Activated naive CD4-positive, alpha-beta T cell treated with anti-CD3 and anti-CD28 coated beads, Interleukin-2, amount 50 U/mL, for 16 hours (primary cell): ENCODE measurements around the gene APOBEC2.

Experiments
- DNase-seq: peaks from one replicate; pipeline ENCODE4 v3.0.0-alpha.2; 2020

Gene APOBEC2

GRCh38 chr6:41063884-41064285 lies 10.9 kb downstream of the APOBEC2 start:
- DNase-seq, result no peak

GRCh38 chr6:41064841-41065240 lies 11.8 kb downstream of the APOBEC2 start:
- no peak for DNase-seq

- DNase-seq, result no peak
These were observed 12.6 kb downstream of the APOBEC2 start for GRCh38 chr6:41065550-41066026.

DNA sequence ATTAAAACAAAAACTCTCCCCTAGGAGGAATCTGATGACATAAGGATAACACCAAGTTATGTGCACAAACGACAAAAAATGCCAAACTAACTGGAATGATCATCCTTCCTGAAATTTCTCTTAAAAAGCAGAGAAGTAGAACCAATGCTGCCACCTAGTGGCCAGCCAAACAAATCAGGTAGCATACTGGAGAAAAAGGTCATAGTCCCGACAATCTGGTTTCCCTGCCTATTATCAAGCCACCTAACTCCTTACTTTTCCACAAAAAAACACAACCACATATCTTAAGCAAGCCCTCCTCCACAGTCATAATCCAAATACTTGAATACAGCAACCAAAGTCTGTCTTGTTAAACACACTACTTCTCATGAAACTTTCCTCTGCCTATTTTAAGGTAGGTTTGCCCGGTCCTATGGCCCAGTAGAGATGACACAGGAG lies 13.9 kb downstream of the APOBEC2 start:
- DNase-seq, result peak; percentile 62

- DNase-seq, result peak; percentile 67
These were observed 18.5 kb downstream of the APOBEC2 start for GRCh38 chr6:41071501-41071922.

DNA sequence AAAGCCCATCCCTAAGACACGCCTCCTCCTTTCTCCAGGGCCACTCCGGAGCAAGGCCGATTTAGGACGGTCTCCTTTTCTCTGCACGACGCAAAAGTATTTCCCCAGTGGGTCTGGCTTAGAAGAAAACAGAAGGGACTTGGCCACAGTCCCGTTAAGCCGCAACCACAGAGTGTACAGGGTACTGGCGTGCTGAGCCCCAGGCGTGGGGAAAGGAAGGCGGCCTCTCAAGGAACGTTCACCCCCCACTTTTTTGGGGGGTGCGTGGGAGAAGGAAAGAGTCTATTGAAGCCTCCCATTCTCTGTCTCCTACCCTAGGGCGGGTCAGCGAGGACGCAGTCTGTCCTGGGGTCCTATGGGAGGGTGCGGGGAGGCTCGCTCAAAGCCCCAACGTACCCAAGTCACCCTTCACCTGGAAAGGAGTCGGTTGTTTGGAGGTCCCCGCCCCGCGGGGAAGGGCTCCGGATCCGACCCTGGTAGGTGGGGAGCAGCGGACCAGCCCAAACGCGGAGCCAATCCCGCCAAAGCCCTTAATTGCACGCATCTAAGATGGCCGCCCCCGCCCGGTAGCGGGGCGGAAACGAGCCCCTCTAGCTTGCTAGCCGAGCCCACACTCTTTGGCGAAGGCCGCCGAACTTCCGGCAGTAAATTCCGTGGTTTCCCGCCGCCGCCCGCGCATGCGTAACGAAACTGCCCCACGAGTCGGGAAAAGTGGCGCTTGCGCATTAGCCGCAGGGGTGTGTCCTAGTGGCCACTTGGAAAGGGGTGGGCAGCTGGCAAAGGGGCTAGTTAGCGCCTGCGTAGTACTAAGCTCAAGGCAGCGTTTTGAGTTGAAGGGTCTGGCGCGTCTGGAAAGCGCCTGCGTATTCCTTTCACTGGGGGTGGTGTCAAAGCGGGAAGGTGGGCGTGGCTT lies 19.2 kb downstream of the APOBEC2 start, which contains the start of gene OARD1:
Gene OARD1, minus strand, starts transcription at position 434 of the 913 bp plus-strand sequence. CDS start 722 bp downstream, outside the sequence.
- DNase-seq, result peak; percentile 100

DNA sequence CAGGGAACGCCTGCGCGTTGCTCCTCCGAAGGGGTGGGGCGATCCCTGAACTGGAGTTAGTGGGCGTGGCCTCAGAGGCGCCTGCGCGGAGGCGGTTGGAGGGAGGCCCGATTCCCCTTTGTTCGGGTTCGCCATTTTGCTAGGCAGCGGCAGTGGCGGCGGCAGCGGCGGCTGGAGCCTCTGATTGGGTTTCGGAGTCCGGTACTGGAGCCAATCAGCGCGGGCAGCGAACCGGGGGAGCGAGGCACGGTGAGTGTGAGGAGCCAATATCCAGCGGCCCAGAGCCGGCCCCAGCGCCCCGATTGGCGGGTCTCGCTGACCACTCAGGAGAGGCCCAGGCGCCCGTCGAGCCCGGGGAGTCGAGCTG lies 19.8 kb downstream of the APOBEC2 start, which contains the start of gene NFYA:
Gene NFYA, plus strand, starts transcription at position 139 of the 367 bp plus-strand sequence. CDS start 6,116 bp downstream, outside the sequence.
- peak; percentile 100 for DNase-seq

DNA sequence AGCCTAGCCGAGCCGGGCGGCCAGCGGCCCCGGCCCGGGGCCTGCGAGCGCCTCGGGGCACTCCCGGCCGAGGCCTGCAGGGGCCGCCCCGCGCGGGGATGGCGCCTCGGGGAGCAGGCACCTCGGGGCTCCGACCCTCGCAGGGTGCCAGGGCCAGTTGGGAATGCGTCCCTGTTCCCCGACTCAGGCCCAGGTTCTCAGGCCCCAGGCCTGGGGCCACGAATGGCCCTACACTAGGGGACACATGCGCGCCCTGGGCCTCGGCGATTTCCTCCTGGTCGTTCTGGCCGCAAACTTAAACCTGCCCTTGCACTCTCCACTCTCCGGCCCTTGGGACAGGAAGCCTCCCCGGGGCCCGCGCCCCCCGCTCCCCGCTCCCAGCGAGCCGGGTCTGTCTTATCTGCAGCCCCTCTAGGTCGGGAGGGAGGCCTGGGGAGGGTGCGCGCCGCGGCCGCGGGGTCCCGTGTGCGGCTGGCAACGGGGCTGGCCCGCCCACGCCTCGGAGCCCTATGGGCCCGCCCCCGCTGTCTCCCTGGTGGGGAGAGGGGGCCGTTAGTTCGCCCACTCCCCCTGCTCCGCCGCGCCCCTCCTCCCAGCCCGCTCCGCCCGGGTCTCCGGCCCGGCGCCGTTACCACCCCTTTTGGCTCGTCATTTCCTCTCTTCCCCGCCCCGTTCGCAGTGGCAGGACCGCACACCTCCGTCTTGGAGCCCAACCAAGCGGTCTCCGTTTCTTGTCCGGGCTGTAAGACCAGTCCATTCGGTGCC lies 20.4 kb downstream of the APOBEC2 start:
- DNase-seq, result peak; percentile 77

GRCh38 chr6:41073968-41074691 lies 21.1 kb downstream of the APOBEC2 start:
- no peak for DNase-seq

- DNase-seq, result no peak
These were observed 21.9 kb downstream of the APOBEC2 start for GRCh38 chr6:41074692-41075436.

DNA sequence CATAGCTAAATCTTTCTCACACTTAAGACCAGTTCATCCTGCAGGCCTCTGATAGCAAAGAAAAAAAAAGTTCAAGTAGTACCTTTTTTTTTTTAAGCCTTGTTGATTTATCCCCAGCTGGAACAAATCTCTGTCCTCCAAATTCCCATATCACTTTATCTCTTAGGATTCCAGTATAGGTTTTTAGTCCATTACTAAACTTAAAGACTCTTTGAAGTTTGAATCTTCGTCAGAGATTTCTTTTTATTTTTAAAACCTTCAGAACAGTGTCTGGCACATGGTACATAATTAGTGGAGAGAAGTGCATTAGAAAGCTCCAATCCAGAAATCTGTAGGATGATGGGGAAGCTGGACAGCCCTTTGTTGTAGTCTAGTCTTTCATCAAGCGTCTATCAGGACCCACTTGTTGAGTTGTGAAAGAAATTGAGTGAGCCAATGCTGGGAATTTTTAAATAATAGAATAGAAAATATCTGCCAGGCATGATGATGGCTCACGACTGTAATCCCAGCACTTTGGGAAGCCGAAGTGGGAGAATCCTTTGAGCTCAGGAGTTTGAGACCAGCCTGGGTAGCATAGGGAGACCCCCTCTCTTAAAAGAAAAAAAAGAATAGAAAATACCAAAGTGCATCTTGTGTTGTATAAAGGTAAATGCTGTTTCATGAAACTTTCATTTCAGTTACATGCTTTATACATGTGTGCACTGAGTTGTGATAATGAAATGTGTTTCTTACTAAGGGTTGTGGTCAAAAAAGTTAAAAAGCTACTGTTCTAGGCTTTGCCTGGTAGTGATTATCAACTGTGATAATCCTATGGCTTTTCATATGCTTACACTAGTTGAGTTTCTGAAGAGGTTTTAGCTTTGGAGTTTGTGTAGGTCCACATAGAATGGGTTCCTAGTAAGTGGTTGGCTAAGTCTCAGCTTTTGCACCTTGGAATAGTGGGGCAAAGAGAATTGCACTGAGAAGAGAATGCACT lies 22.9 kb downstream of the APOBEC2 start:
- DNase-seq, result no peak

GRCh38 chr6:41077536-41077935 lies 24.5 kb downstream of the APOBEC2 start:
- DNase-seq, result no peak

GRCh38 chr6:41078101-41078500 lies 25.1 kb downstream of the APOBEC2 start:
- DNase-seq, result no peak

DNA sequence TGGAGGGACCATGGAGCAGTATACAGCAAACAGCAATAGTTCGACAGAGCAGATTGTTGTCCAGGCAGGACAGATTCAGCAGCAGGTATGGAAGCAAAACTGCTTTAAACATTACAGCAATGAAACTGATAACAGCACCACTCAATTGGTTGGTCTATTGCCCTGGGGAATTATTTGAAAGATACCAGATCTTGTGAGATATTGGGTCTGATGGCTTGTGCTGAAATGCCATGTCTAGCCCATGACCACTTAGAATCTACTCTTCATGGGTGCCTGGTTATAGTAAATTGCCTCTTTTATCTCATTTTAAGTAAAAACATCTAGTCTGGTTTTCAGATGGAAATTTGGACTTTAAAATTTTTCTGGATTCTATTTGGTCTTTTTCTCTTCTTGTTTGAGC lies 26.1 kb downstream of the APOBEC2 start:
- no peak for DNase-seq

GRCh38 chr6:41080621-41081020 lies 27.6 kb downstream of the APOBEC2 start:
- no peak for DNase-seq

DNA sequence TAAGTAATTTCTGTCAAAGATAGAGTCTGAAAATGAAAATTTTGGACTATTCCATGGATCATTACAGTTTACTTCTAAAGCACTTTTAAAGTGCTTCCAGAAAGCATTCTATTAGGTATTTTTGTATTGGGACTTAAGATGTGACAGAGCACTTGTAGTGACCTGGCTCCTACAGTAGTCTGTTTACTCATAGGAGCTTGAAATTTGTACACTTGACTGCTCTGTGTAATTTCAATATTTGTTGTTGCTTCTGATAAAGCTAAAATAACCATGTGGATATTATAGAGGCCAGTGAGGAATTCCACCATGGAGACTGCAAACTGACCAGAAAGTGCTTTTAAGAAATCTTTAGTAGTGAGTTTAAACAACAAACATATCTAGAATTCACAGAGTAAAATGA lies 30.1 kb downstream of the APOBEC2 start:
- DNase-seq, result no peak

DNA sequence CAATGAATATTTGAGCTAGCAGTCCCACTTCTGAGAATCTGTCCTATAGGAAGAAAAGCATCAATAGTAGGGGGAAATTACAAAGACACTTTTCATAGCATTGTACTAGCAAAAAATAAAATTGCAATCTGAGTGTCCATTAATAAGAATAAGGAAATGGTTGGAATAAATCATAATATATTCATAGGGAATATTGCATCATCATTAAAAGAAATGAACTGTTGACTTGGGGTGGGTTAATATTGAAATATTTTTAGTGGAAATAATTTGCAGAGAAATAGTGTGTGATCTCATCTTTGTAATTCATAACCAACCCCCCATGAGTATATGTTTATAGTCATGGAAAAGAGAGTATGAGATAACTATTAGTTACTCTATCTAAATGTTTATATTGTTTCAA lies 32.2 kb downstream of the APOBEC2 start:
- no peak for DNase-seq

- no peak for DNase-seq
These were observed 35.4 kb downstream of the APOBEC2 start for GRCh38 chr6:41088451-41088850.

GRCh38 chr6:41090841-41091761 lies 38.1 kb downstream of the APOBEC2 start:
- DNase-seq, result no peak
